Transverse colon (tissue), 4 donors: ENCODE measurements around the gene CDK5. TPM values are rescaled to one million over a fixed set of nuclear protein-coding genes. Genes with fewer than 3 reads are reported as not detected.

Experiments
- DNase-seq: peaks from one replicate; pipeline ENCODE4 v3.0.0-alpha.2; 2019
- H3K27ac ChIP-seq, 4 donors: fragments of 200-600 bp; sonication (generic); 2 replicates each; pipeline ENCODE4 v1.5.1; 2016 to 2018; ENCODE audit warnings: inconsistent platforms in 4 of 4
- H3K27me3 ChIP-seq: fragments of 200-600 bp; sonication (generic); 2 replicates; pipeline ENCODE4 v1.5.1; 2017; ENCODE audit warnings: inconsistent platforms
- H3K36me3 ChIP-seq, 4 donors: fragments of 200-600 bp; sonication (generic); 2 replicates each; pipeline ENCODE4 v1.5.1; 2017 to 2019; ENCODE audit warnings: inconsistent platforms in 4 of 4
- H3K4me1 ChIP-seq, 4 donors: fragments of 200-600 bp; sonication (generic); 2 replicates each; pipeline ENCODE4 v1.5.1; 2017 to 2020; ENCODE audit warnings: inconsistent platforms in 4 of 4
- H3K4me3 ChIP-seq, 4 donors: fragments of 200-600 bp; sonication (generic); 1 replicate in 1 of 4; 2 replicates in 3 of 4; pipeline versions ENCODE4 v1.5.1 to v1.6.1; 2017 to 2019; ENCODE audit warnings: inconsistent platforms in 4 of 4
- H3K9me3 ChIP-seq, 2 donors: fragments of 200-600 bp; sonication (generic); 2 replicates each; pipeline ENCODE4 v1.5.1; 2017 to 2019; ENCODE audit warnings: inconsistent platforms in 2 of 2
- EP300 ChIP-seq: sonication (generic); formaldehyde crosslinking; IDR thresholded peaks from one replicate; pipeline ENCODE4 v1.6.1; 2017; ENCODE audit warnings: antibody characterized with exemption, low read depth
- POLR2A ChIP-seq: fragments of 450-650 bp; IDR thresholded peaks from one replicate; pipeline ENCODE4 v1.6.1; 2016; ENCODE audit warnings: antibody characterized with exemption, mild to moderate bottlenecking, moderate library complexity
- POLR2AphosphoS5 ChIP-seq, 3 donors: sonication (generic); formaldehyde crosslinking; IDR thresholded peaks; one replicate each; pipeline ENCODE4 v1.6.1; 2016; ENCODE audit warnings: antibody characterized with exemption in 3 of 3
- WGBS, 2 donors: methylation state at CpG; one replicate each; pipeline ENCODE4 v1.1.5; 2018; ENCODE audit warnings: low coverage in 1 of 2; 5-methylcytosine and 5-hydroxymethylcytosine counted together
- in situ Hi-C, 4 donors: fragments of 200-750 bp; cut with MboI; loops; one replicate each; pipeline versions ENCODE4 v1.15.0 to v1.15.1; 2017; ENCODE audit warnings: low sequenced_read_pairs in 3 of 4, low pct_ligation_motif_present in 1 of 4, low pct_unique_long_range_greater_than_20kb in 1 of 4
- intact Hi-C: fragments of 100-400 bp; cut with DNase I; formaldehyde crosslinking; loops from one replicate; pipeline ENCODE4 v1.15.1; 2023; ENCODE audit warnings: low total_unique reads
- total RNA-seq, 4 donors: library from RNA; depleted of rRNA; stranded (reverse); fragments of >200 nt; gene quantifications; one replicate each; pipeline ENCODE4 v1.1.0, GENCODE V29; 2016
- TF ChIP-seq, protein P1 (sequence below), 5 experiments: fragments of 200-600 bp in 3 of 5; fragments of 450-650 bp in 2 of 5; sonication (generic) in 3 of 5; IDR thresholded peaks; 1 replicate in 2 of 5; 2 replicates in 3 of 5; pipeline ENCODE4 v1.5.1; 2016 to 2017; ENCODE audit warnings: antibody characterized with exemption in 5 of 5, inconsistent platforms in 3 of 5, mild to moderate bottlenecking in 2 of 5, moderate library complexity in 1 of 5

Gene CDK5
- total RNA-seq, 4 donors from 2014 or later = 1.1 to 33.8 (median 10.7) TPM

DNA sequence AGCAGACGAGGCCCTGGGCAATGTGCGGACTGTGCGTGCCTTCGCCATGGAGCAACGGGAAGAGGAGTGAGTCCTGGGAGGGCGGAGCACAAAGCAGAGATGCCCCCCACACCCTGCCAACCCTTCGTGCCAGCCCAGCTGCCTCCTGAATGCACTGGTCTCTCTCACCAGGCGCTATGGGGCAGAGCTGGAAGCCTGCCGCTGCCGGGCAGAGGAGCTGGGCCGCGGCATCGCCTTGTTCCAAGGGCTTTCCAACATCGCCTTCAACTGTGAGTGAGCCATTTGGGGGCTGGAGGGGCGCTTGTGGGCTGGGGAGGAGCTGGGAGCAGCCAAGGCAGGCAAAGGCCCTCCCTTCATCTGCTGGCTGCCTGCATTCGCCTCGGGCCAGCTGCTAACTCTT is 21.8 kb downstream of the CDK5 start:
- no peak for TF ChIP-seq EP300
- TF ChIP-seq POLR2AphosphoS5 (IDR thresholded peaks at IDR 0.05) = no peak
- TF ChIP-seq POLR2A = no peak
- TF ChIP-seq, protein P1, sequence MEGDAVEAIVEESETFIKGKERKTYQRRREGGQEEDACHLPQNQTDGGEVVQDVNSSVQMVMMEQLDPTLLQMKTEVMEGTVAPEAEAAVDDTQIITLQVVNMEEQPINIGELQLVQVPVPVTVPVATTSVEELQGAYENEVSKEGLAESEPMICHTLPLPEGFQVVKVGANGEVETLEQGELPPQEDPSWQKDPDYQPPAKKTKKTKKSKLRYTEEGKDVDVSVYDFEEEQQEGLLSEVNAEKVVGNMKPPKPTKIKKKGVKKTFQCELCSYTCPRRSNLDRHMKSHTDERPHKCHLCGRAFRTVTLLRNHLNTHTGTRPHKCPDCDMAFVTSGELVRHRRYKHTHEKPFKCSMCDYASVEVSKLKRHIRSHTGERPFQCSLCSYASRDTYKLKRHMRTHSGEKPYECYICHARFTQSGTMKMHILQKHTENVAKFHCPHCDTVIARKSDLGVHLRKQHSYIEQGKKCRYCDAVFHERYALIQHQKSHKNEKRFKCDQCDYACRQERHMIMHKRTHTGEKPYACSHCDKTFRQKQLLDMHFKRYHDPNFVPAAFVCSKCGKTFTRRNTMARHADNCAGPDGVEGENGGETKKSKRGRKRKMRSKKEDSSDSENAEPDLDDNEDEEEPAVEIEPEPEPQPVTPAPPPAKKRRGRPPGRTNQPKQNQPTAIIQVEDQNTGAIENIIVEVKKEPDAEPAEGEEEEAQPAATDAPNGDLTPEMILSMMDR (IDR thresholded peaks at IDR 0.05) = no peak
- no peaks in the 10 kb centered on the region for H3K27me3 ChIP-seq
- intact Hi-C loops = no loop called here
- no peaks in the 10 kb centered on the region for H3K9me3 ChIP-seq
- no peak overlapping the region for H3K27ac ChIP-seq
- H3K4me3 ChIP-seq = no peak overlapping the region
- 96% methylated on average over 17 of the region's 17 CpGs; no CpG with 5 or more reads in 1 of the 2 donors for WGBS, 2 donors
- H3K4me1 ChIP-seq = peaks cover 0 to 13% (median 9%) of the 10 kb centered on the region in 4 donors
- H3K36me3 ChIP-seq = peaks cover 0 to 5% (median 2%) of the 10 kb centered on the region in 4 donors
- DNase-seq = no peak
- in situ Hi-C loops = loop anchor here in 1 of 4 donors (10.0 kb wide), 1 partner anchor 69 kb away; no protein-coding TSS in a partner anchor

DNA sequence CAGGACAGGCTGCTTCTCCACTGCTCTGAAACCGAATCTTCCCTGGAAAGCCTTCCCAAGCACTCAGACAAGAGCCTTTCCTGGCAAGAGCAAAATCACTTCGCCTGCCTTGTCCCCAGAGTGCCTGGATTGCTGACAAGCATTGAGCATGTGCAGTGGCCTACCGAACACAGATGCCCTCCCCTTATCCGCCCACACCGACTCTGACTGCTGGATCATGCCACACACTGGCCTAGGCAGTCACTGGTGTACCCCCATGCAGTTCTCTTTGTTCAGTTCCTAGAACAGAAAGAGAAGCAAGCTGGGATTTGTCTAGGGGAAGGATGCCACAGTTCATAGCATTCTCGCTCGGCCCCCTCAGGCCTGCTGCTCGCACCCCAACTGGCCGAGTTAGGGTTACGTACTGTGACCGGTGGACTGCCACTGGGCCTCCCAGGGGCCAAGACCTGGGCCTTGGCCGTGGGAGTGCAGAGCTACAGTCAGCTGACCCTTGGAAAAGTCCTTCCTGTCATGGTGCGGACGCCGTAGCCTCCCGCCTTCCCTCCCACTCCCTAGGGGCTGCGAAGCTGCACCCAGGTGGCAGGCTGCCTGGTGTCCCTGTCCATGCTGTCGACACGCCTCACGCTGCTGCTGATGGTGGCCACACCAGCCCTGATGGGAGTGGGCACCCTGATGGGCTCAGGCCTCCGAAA is 22.5 kb downstream of the CDK5 start:
- DNase-seq = no peak
- H3K27ac ChIP-seq = no peak overlapping the region
- H3K4me1 ChIP-seq = peaks cover 0 to 13% (median 9%) of the 10 kb centered on the region in 4 donors
- in situ Hi-C loops (loop anchor here in 1 of 4 donors (10.0 kb wide), 1 partner anchor 70 kb away; no protein-coding TSS in a partner anchor), intact Hi-C loops (no loop called here)
- TF ChIP-seq, protein P1 (IDR thresholded peaks at IDR 0.05) = no peak
- TF ChIP-seq POLR2A (no peak), EP300 (no peak), POLR2AphosphoS5 (IDR thresholded peaks at IDR 0.05) (no peak)
- no peak overlapping the region for H3K4me3 ChIP-seq
- peaks cover 0 to 5% (median 2%) of the 10 kb centered on the region in 4 donors for H3K36me3 ChIP-seq
- no peaks in the 10 kb centered on the region for H3K27me3 ChIP-seq
- 93% methylated on average over 16 of the region's 21 CpGs; no CpG with 5 or more reads in 1 of the 2 donors for WGBS, 2 donors
- no peaks in the 10 kb centered on the region for H3K9me3 ChIP-seq

- 91% methylated on average over 21 of the region's 21 CpGs; no CpG with 5 or more reads in 1 of the 2 donors for WGBS, 2 donors
- Histone ChIP-seq H3K9me3 (no peaks in the 10 kb centered on the region), H3K27ac (no peak overlapping the region), H3K27me3 (no peaks in the 10 kb centered on the region), H3K36me3 (peaks cover 0 to 5% (median 2%) of the 10 kb centered on the region in 4 donors), H3K4me3 (no peak overlapping the region), H3K4me1 (peaks cover 0 to 16% (median 7%) of the 10 kb centered on the region in 4 donors)
- in situ Hi-C loops (loop anchor here in 1 of 4 donors (10.0 kb wide), 1 partner anchor 70 kb away; no protein-coding TSS in a partner anchor), intact Hi-C loops (no loop called here)
- no peak for DNase-seq
- TF ChIP-seq EP300 = no peak
- no peak for TF ChIP-seq POLR2AphosphoS5 (IDR thresholded peaks at IDR 0.05)
- TF ChIP-seq POLR2A = no peak
- TF ChIP-seq, protein P1 (IDR thresholded peaks at IDR 0.05) = no peak
Observed at GRCh38 chr7:151034312-151035025, 23.2 kb downstream of the CDK5 start.

GRCh38 chr7:151033864-151034249 is 23.8 kb downstream of the CDK5 start:
- Histone ChIP-seq H3K4me3 (no peak overlapping the region), H3K4me1 (peaks cover 0 to 16% (median 8%) of the 10 kb centered on the region in 4 donors), H3K27ac (no peak overlapping the region), H3K9me3 (no peaks in the 10 kb centered on the region), H3K27me3 (no peaks in the 10 kb centered on the region), H3K36me3 (peaks cover 0 to 5% (median 2%) of the 10 kb centered on the region in 4 donors)
- WGBS, 2 donors = 94% methylated on average over 5 of the region's 5 CpGs; no CpG with 5 or more reads in 1 of the 2 donors
- in situ Hi-C loops = loop anchor here in 1 of 4 donors (10.0 kb wide), 1 partner anchor 71 kb away; no protein-coding TSS in a partner anchor
- intact Hi-C loops = no loop called here
- TF ChIP-seq, protein P1 (IDR thresholded peaks at IDR 0.05) = no peak
- TF ChIP-seq POLR2A = no peak
- DNase-seq = no peak
